Cardiac fibroblast (primary cell): Measurements from ENCODE around the gene FAM47E.

Source experiments
- DNase-seq, 2 donors: peaks; one replicate each; pipeline versions ENCODE4 v3.0.0 to v3.0.0-alpha.2; 2010; ENCODE audit warnings: low read depth in 2 of 2
- H3K4me3 ChIP-seq, 2 donors: replicated peaks in 1 of 2; 1 replicate in 1 of 2; 2 replicates in 1 of 2; pipeline ENCODE4 v1.5.1; 2011; ENCODE audit warnings: low read depth in 2 of 2, low read length in 2 of 2, mild to moderate bottlenecking in 2 of 2, moderate library complexity in 1 of 2
- CTCF ChIP-seq: IDR thresholded peaks from one replicate; pipeline ENCODE4 v1.5.1; 2011; ENCODE audit warnings: low read depth, mild to moderate bottlenecking, low read length, inconsistent platforms

Gene FAM47E

GRCh38 chr4:76265631-76266218 lies 14.2 kb downstream of the FAM47E start:
- DNase-seq = no peak
- H3K4me3 ChIP-seq = no peak overlapping the region
- TF ChIP-seq CTCF = no peak

- DNase-seq = no peak
- no peak for TF ChIP-seq CTCF
- no peak overlapping the region for H3K4me3 ChIP-seq
Measured at GRCh38 chr4:76266627-76267026, 15.1 kb downstream of the FAM47E start.

GRCh38 chr4:76267811-76268210 lies 16.3 kb downstream of the FAM47E start:
- no peak overlapping the region for H3K4me3 ChIP-seq
- TF ChIP-seq CTCF = no peak
- DNase-seq = no peak

- TF ChIP-seq CTCF = no peak
- DNase-seq = no peak
- H3K4me3 ChIP-seq = no peak overlapping the region
Measured at GRCh38 chr4:76270244-76271175, 19.0 kb downstream of the FAM47E start.

- TF ChIP-seq CTCF = no peak
- no peak overlapping the region for H3K4me3 ChIP-seq
- no peak for DNase-seq
Measured at GRCh38 chr4:76271248-76271647, 19.7 kb downstream of the FAM47E start.

GRCh38 chr4:76272073-76272472 lies 20.6 kb downstream of the FAM47E start:
- no peak for TF ChIP-seq CTCF
- H3K4me3 ChIP-seq = no peak overlapping the region
- no peak for DNase-seq
